GM19463 (cell line): ENCODE measurements around the gene GNG3.

Experiments used
- ATAC-seq: cut with Tn5 transposase; IDR thresholded peaks from one replicate; pipeline ENCODE4 v1.9.1; 2021; ENCODE audit warnings: mild to moderate bottlenecking, moderate library complexity; ENCODE audit not compliant: unreplicated experiment

The GNG3 gene

DNA sequence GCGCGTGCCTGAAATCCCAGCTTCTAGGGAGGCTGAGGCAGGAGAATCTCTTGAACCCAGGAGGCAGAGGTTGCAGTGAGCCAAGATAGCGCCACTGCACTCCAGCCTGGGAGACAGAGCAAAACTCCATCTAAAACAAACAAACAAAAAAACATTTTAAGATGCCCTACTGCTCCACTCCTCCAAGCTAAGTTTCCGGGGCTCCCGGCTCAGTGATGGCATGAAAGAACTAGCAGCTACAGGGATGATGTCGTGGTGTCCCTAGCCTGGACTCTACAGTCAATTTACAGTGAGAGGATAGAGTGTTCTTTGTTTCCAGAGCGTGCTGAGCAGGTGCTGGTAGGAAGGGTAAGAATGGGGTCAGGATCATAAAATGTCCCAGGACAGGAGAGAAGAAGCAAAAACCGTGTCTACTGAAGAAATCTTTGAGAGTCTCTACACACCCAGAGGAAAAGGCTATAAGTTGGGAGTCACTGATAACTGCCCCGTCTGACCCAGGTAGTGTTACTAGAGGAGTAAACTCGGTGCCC lies 47.7 kb downstream of the GNG3 start:
- no peak for ATAC-seq

DNA sequence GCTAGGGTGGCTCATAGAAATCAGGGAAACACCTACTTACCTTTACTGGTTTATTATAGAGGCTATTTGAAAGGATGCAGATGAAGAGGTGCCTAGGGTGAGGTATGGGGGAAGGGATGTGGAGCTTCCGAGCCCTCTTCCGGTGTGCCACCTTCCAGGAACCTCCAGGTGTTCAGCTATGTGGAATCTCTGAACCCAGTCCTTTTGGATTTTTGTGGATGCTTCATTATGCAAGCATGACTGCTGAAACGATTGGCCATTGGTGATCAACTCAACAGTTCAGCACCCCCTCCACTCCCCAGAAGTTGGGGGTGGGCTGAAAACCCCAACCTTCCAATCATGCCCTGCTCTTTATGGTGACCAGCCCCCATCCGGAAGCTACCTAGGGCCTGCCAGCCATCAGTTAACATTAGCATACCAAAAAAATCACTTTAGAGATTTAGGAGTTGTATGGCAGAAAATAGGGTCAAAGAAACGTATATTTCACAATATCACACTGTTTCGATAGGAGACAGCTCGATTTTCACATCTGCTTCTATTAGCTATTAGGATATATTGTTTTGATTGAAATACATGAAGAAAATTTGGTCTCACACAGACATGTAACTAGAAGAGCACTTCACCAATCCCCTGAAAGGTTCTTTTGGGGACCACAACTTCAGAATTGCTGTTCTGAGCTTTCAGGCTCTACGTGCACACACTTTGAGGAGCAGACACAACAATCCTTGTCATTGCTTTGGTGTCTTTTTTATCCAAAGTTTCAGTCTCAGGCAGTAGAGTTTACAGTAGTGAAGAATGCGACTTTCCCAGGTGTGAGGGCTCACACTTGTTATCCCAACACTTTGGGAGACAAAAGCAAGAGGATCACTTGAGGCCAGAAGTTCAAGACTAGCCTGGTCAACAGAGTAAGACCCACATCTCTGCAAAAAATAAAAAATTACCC lies 50.6 kb downstream of the GNG3 start:
- no peak for ATAC-seq
